ENCODE data around the gene DAB2.

DNA sequence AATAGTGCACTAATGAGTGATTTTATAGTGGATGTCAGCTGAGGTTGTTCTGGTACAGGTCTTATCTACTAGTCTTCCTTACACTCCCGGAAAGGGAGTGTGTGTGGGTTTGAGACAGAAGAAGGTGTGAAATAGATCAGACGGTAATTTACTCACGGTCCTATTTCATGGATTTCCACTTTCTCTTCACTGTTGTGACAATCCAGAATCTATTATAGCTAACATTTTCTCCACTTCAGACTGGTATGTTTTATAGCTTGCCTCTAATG lies 53.5 kb downstream of the DAB2 start:
- TF ChIP-seq, protein P1, sequence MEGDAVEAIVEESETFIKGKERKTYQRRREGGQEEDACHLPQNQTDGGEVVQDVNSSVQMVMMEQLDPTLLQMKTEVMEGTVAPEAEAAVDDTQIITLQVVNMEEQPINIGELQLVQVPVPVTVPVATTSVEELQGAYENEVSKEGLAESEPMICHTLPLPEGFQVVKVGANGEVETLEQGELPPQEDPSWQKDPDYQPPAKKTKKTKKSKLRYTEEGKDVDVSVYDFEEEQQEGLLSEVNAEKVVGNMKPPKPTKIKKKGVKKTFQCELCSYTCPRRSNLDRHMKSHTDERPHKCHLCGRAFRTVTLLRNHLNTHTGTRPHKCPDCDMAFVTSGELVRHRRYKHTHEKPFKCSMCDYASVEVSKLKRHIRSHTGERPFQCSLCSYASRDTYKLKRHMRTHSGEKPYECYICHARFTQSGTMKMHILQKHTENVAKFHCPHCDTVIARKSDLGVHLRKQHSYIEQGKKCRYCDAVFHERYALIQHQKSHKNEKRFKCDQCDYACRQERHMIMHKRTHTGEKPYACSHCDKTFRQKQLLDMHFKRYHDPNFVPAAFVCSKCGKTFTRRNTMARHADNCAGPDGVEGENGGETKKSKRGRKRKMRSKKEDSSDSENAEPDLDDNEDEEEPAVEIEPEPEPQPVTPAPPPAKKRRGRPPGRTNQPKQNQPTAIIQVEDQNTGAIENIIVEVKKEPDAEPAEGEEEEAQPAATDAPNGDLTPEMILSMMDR (IDR thresholded peaks at IDR 0.05; ENCODE audit: low read depth, low read length) = no peak
- TF ChIP-seq POLR2A (IDR thresholded peaks at IDR 0.05; ENCODE audit: extremely low read depth, insufficient read length) = no peak
- TF ChIP-seq, protein P2, sequence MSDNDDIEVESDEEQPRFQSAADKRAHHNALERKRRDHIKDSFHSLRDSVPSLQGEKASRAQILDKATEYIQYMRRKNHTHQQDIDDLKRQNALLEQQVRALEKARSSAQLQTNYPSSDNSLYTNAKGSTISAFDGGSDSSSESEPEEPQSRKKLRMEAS (IDR thresholded peaks at IDR 0.05; ENCODE audit: low read depth, low read length) = no peak

All from NB4 (cell line).